ENCODE measurements around the gene TBCK. TPM values are rescaled to one million over a fixed set of nuclear protein-coding genes. Genes with fewer than 3 reads are reported as not detected.

The TBCK gene
- polyA plus RNA-seq, result 22.9 TPM

DNA sequence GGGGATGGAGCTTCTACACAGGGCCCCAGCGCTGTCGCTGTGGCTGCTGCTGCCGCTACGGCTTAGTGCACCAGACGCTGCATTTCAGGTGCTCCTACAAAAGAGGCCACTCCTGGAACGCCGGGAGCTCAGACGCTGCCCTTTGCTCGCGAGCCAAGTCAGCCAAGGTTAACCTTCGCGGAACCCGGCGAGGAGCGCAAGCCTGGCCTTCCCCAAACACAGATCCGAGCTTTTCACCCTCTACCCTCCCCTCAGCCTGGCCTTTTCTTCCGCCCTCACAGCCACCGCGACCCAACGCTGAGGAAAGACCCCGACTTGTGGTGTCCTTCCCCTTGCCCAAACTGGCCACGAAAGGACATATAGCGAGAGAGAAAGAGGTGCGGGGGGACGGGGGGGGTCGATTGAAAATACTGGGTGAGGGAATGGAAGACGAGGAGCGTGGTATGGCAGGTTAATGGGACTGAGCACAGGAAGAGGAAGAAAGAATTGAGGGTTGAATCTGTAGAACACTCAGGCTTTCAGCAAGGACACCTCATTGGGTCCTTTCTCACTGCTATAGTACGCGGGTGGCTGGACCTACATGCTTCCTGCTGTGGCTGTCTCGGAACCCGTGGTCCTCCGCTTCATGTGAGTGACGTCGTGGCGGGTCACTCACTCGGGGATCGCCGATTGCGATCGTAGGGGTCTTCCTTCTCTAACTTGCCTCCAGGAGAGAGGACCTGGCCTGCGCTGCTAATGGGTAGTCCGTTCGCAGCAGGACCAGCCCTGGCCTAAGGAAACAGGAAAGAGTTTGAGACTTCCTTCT is at the start of gene TBCK, which contains the start of gene AIMP1:
Gene TBCK, minus strand, starts transcription at position 242 of the 805 bp plus-strand sequence. CDS start 7,249 bp downstream, outside the sequence.
Gene AIMP1, plus strand, starts transcription at position 583 of the 805 bp plus-strand sequence. CDS start 8,460 bp downstream, outside the sequence.
- H3K4me3 Mint-ChIP-seq, result peak within 1 kb of the TSS in 1 of 4 donors; percentile 31
- peaks cover 0 to 4% (median 0%) of the 10 kb centered on the region in 3 donors for H3K9me3 Mint-ChIP-seq
- H3K27me3 Mint-ChIP-seq, result no peaks in the 10 kb centered on the region
- peaks cover 18 to 25% (median 25%) of the 10 kb centered on the region in 3 donors for H3K4me1 Mint-ChIP-seq
- H3K27ac Mint-ChIP-seq, result no peak within 1 kb of the TSS
- peaks cover 7% of the 10 kb centered on the region for H3K36me3 Mint-ChIP-seq

DNA sequence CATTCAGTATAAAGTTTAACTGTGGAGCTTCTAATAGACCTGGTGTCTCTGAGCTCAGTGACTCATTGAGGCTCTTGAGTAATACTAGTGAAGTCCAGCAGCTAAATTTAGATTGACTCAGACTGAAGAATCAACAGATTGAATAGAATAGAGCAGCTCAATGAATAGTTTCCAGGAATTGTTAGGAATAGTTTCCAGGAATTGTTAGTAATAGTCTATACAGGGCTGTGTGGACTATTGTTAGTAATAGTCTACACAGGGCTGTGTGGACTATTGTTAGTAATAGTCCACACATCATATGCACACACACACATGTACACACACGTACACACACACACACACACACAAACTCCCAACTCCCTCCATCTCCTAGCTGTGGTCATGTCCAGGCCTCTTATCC is 49.6 kb upstream of the TBCK start:
- peaks cover 5% of the 10 kb centered on the region for H3K27me3 Mint-ChIP-seq
- H3K27ac Mint-ChIP-seq, result no peak overlapping the region
- H3K4me3 Mint-ChIP-seq, result no peak overlapping the region
- no peaks in the 10 kb centered on the region for H3K36me3 Mint-ChIP-seq
- peaks cover 0 to 2% (median 0%) of the 10 kb centered on the region in 3 donors for H3K9me3 Mint-ChIP-seq
- H3K4me1 Mint-ChIP-seq, result peaks cover 0 to 1% (median 0%) of the 10 kb centered on the region in 3 donors

DNA sequence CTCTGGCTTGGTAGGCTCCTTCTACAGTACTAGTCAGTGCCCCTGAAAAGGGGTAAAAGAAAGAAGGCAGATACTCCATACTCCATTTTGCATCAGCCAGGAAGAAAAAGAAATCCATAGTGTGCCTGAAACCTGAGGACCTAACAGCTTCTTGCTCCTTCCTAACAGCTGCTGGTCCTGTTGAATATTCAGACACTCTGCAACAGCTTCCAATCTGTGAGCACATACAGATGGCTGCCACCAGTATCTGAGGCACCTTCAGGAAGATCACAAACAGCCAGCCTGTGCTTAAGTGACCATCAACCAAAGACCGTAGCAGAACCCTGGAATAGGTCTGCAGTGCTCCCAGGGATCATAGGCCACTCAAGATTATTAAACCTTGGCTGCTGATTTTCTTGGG is 48.3 kb upstream of the TBCK start:
- Mint-ChIP-seq H3K27me3 (no peaks in the 10 kb centered on the region), H3K4me3 (no peak overlapping the region), H3K4me1 (no peaks in the 10 kb centered on the region), H3K27ac (no peak overlapping the region), H3K9me3 (no peaks in the 10 kb centered on the region), H3K36me3 (no peaks in the 10 kb centered on the region)

DNA sequence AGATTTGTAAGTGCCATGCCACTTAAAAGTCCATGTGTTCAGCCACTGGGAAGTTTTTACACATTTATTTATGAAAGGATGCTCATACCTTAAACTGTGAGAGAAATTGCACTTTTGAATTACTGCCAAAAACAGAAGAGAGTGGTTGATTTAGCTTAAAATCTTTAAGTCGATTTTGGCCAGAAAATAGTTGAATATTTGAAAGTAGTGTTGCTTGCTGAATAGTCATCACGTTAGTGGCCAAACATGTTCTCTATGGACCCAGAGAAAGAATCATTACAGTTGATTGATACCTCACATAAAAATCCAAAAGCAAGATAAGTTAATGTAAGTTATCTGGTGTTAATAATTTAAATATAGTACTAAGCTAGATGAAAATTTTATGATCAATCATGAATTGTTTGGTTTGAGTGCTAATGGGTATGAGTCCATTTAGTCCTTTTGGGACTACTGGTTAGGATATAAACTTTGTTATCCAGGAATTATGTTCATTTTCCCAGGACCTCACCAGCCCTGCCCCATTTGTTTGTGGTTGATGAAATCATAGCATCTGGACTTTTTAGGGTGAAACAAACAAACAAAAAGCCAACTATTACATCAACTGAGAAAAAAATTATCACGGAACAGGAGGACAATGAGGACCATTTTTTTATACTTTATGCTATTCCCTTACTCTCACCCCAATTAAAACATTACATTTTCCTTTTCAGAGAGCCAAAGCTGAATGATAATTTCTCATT is 46.2 kb upstream of the TBCK start:
- H3K4me1 Mint-ChIP-seq, result peaks cover 0 to 2% (median 0%) of the 10 kb centered on the region in 3 donors
- no peaks in the 10 kb centered on the region for H3K9me3 Mint-ChIP-seq
- no peak overlapping the region for H3K4me3 Mint-ChIP-seq
- no peaks in the 10 kb centered on the region for H3K36me3 Mint-ChIP-seq
- no peaks in the 10 kb centered on the region for H3K27me3 Mint-ChIP-seq
- H3K27ac Mint-ChIP-seq, result no peak overlapping the region

DNA sequence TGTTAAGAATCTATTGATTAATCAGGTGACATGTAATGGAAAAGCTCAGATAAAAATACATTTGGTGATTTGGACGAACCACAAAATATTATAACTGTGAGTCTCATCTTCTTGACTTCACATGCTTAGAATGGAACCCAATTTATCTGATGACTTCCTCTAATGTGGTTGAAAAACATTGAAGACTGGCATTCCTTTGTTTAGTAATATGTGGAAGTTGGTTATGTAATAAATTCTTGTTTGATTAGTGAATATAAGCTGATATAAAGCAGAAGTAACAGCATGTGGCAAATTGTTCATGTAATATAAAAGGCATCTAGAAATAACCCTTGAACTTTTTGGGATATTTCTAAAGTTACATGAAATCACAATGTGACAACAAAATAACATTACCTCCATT is 42.9 kb upstream of the TBCK start:
- H3K4me1 Mint-ChIP-seq, result peaks cover 0 to 5% (median 4%) of the 10 kb centered on the region in 3 donors
- no peaks in the 10 kb centered on the region for H3K9me3 Mint-ChIP-seq
- no peak overlapping the region for H3K4me3 Mint-ChIP-seq
- H3K36me3 Mint-ChIP-seq, result no peaks in the 10 kb centered on the region
- H3K27me3 Mint-ChIP-seq, result no peaks in the 10 kb centered on the region
- H3K27ac Mint-ChIP-seq, result no peak overlapping the region

DNA sequence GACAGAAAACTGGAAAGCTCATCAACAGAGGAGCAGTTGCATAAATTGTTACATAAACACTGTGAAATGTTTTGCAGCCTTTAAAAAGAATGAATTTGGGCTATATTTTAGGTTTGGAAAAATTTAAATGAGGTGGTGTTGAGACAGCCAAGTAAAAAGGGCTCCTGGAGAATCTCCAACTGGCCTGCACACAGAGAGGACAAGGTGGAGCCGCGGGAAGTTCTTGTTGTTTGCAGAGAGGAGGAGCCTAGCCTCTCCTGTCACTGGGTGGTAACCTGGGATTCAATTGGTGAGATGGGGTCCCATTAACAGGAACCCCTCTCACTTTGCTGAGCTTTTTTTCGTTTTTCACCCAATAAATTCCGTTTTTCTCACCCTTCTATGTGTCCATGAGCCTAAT is 39.2 kb upstream of the TBCK start:
- Mint-ChIP-seq H3K27ac (peak overlapping the region in 2 of 3 donors; percentile 25 to 44), H3K27me3 (no peaks in the 10 kb centered on the region)

DNA sequence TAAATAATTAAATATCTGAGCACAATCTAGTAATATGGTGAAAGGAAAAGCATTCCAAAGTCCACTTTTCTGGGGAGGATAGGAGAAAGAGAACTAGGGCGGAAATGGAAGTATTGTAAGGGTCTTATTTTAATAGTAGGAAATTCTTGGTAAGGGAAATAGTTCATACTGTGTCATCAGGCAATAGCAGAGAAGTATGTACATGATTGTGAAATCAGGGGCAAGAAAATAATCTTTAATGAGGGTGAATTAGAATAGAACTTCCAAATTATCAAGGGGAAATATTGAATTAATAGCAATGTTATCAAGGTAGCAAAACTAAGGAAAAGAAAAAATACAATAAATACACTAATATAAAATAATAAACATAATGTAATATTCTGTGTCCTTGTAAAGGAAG is 37.8 kb upstream of the TBCK start:
- Mint-ChIP-seq H3K27ac (no peak overlapping the region), H3K4me1 (peaks cover 0 to 9% (median 5%) of the 10 kb centered on the region in 3 donors), H3K36me3 (peaks cover 5% of the 10 kb centered on the region), H3K4me3 (no peak overlapping the region), H3K9me3 (no peaks in the 10 kb centered on the region), H3K27me3 (no peaks in the 10 kb centered on the region)

More for the DNA sequence above, 39.2 kb upstream of the TBCK start:
- Mint-ChIP-seq H3K36me3 (no peaks in the 10 kb centered on the region), H3K4me3 (no peak overlapping the region), H3K9me3 (no peaks in the 10 kb centered on the region), H3K4me1 (peaks cover 0 to 9% (median 5%) of the 10 kb centered on the region in 3 donors)

DNA sequence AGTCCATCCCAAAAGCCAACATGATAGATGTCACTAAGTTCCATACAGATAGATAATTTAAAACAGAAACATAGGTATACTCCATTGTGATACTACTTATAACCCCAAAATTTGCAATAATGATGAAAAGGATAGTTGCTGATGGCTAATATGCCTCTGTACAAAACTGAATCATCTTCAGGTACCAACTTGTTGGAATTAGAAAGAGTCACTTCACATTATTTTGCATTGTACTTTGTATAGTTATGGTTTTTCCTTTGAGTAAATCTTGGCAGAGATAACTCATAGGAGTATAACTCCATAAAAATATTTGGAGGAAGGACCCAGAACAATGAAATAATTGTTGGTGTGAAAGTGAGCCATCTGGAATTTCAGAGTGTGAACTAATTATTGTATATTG is 35.0 kb upstream of the TBCK start:
- peaks cover 1 to 9% (median 3%) of the 10 kb centered on the region in 3 donors for H3K4me1 Mint-ChIP-seq
- no peaks in the 10 kb centered on the region for H3K9me3 Mint-ChIP-seq
- H3K27ac Mint-ChIP-seq, result no peak overlapping the region
- no peaks in the 10 kb centered on the region for H3K27me3 Mint-ChIP-seq
- peaks cover 5% of the 10 kb centered on the region for H3K36me3 Mint-ChIP-seq
- H3K4me3 Mint-ChIP-seq, result no peak overlapping the region

DNA sequence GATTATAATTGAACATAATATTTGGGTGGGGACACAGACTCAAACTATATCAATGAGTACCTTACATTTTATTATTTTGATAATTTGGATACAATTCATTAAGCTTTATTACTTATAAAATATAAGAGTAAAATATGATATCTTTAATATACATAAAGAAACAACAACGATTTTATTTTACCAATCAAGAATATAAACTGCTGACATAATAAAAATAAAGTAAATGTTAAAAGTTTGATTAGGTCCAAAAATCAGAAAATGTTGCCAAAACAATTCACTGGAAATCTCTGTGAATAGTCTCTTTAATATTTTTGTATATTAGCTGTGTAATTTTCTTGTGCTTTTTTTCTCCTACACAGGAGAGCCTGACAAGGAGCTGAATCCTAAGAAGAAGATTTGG is 31.2 kb upstream of the TBCK start:
- Mint-ChIP-seq H3K36me3 (peaks cover 9% of the 10 kb centered on the region), H3K4me1 (peaks cover 4 to 10% (median 7%) of the 10 kb centered on the region in 3 donors), H3K4me3 (no peak overlapping the region), H3K27ac (no peak overlapping the region), H3K9me3 (no peaks in the 10 kb centered on the region), H3K27me3 (no peaks in the 10 kb centered on the region)

DNA sequence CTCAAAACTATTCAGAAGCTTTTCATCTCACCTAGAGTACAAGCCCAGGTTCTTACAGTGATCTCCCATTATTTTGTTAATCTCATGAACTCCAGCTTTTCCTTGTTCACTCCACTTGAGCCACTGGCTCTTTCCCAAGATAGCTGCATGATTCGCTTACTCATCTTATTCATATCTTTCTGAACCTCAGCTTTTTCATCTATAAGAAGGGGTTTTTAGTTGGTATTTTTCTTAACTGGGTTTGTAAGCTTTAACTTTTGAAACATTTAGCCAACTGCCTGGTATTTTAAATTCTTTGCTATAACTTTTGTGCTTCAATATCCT is 28.6 kb upstream of the TBCK start:
- Mint-ChIP-seq H3K4me1 (peaks cover 15 to 25% (median 20%) of the 10 kb centered on the region in 3 donors), H3K4me3 (no peak overlapping the region), H3K27ac (no peak overlapping the region), H3K27me3 (no peaks in the 10 kb centered on the region), H3K9me3 (peaks cover 0 to 3% (median 2%) of the 10 kb centered on the region in 3 donors), H3K36me3 (peaks cover 29% of the 10 kb centered on the region)

DNA sequence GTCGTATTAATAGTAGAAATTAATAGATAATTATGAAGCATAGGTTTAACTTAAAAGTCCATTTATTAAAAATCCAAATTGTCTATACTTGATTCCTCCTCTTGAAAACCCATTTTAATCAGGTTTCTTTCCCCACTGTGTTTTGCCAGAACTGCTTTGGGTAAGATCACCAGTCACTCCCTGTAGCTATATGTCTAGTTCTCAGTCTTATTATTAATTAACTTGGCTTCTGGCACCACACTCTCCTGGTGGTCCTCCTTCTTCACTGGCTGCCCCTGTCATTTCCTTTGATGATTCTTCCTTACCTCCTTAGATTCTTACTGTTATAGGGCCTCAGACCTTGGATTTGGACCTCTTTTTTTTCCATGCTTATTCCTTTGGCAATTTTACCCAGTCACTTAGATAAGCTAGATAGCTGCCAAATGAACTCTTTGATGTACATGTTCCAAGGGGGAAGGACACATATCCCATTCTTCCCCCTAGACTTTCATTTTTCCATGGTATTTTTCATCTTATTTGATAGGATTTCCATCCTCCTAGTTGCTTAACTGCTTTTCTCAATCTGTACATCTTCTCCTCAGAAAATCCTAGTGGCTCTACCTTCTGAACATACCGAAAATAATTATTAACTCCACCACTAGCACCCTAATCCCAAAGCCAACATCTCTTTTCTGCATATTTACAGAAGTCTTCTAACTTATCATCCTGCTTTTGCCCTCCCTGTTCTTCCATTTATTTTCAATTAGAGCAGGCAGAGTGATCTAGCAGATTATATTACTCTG is 28.0 kb upstream of the TBCK start:
- H3K9me3 Mint-ChIP-seq, result peaks cover 2 to 7% (median 2%) of the 10 kb centered on the region in 3 donors
- H3K27me3 Mint-ChIP-seq, result no peaks in the 10 kb centered on the region
- H3K36me3 Mint-ChIP-seq, result peaks cover 30% of the 10 kb centered on the region
- H3K27ac Mint-ChIP-seq, result no peak overlapping the region
- no peak overlapping the region for H3K4me3 Mint-ChIP-seq
- peaks cover 15 to 25% (median 24%) of the 10 kb centered on the region in 3 donors for H3K4me1 Mint-ChIP-seq

DNA sequence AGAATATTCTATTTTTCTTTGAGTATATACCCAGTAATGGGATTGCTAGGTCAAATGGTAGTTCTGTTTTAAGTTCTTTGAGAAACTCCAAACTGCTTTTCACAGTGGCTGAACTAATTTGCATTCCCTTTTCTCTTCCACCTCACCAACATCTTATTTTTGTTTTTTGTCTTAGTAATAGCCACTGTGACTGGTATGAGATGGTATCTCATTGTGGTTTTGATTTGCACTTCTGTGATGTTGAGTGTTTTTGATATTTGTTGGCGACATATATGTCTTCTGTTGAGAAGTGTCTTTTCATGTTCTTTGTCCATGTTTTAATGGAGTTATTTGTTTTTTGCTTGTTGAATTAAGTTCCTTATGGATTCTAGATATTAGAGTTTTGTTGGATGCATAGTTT is 24.8 kb upstream of the TBCK start:
- H3K4me1 Mint-ChIP-seq, result peaks cover 14 to 28% (median 25%) of the 10 kb centered on the region in 3 donors
- no peak overlapping the region for H3K27ac Mint-ChIP-seq
- peaks cover 8 to 16% (median 10%) of the 10 kb centered on the region in 3 donors for H3K9me3 Mint-ChIP-seq
- H3K36me3 Mint-ChIP-seq, result peaks cover 46% of the 10 kb centered on the region
- peak overlapping the region in 1 of 4 donors; percentile 42 for H3K4me3 Mint-ChIP-seq
- H3K27me3 Mint-ChIP-seq, result no peaks in the 10 kb centered on the region

DNA sequence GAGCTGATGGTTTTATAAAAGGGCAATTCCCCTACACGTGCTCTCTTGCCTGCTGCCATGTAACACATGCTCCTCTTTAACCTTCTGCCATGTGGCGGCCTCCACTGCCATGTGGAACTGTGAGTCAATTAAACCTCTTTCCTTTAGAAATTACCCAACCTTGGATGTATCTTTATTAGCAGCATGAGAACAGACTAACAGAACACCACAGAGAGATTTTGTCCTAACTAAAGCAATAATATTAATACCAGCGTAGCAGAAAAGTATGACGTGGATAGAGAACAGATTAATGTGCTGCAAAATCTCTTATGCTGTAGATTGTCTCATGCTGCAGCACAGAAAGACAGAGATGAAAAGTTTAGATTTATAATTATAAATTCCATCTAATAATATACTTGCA is 23.4 kb upstream of the TBCK start:
- peaks cover 8 to 16% (median 10%) of the 10 kb centered on the region in 3 donors for H3K9me3 Mint-ChIP-seq
- peaks cover 14 to 27% (median 25%) of the 10 kb centered on the region in 3 donors for H3K4me1 Mint-ChIP-seq
- H3K27ac Mint-ChIP-seq, result no peak overlapping the region
- no peaks in the 10 kb centered on the region for H3K27me3 Mint-ChIP-seq
- H3K36me3 Mint-ChIP-seq, result peaks cover 46% of the 10 kb centered on the region
- peak overlapping the region in 1 of 4 donors; percentile 9 for H3K4me3 Mint-ChIP-seq

DNA sequence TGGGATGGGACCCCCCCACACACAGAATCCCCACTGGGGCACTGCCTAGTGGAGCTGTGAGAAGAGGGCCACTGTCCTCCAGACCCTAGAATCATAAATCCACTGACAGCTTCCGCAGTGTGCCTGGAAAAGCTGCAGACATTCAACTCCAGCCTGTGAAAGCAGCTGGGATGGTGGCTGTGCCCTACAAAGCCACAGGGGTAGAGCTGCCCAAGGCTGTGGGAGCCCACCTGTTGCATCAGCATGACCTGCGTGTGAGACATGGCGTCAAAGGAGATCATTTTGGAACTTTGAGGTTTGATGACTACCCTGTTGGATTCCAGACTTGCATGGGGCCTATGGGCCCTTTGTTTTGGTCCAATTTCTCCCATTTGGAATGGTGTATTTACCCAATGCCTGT is 22.7 kb upstream of the TBCK start:
- Mint-ChIP-seq H3K36me3 (peaks cover 46% of the 10 kb centered on the region), H3K27me3 (no peaks in the 10 kb centered on the region), H3K9me3 (peaks cover 8 to 16% (median 10%) of the 10 kb centered on the region in 3 donors), H3K27ac (no peak overlapping the region), H3K4me1 (peaks cover 14 to 25% (median 22%) of the 10 kb centered on the region in 3 donors), H3K4me3 (peak overlapping the region in 1 of 4 donors; percentile 76)

All from IgD-negative memory B cell (primary cell).